AG04450 (cell line): ENCODE results near the gene CAMK2B. TPM values are rescaled to one million over a fixed set of nuclear protein-coding genes. Genes with fewer than 3 reads are reported as not detected.

Experiments used
- CTCF ChIA-PET: fragments of 300-600, 350-600 bp; formaldehyde crosslinking; extraction: SDS; loops from one replicate; lab custom pipeline; 2022; ENCODE audit warnings: antibody characterized with exemption, inconsistent platforms; lab: Charles Lee
- POLR2A ChIA-PET: fragments of 350-600 bp; formaldehyde crosslinking; extraction: SDS; loops from one replicate; lab custom pipeline; 2021; ENCODE audit warnings: antibody characterized with exemption, inconsistent platforms; lab: Yijun Ruan, JAX
- DNase-seq: peaks from one replicate; pipeline ENCODE4 v3.0.0-alpha.2; 2011; ENCODE audit warnings: low read depth, low spot score
- H3K27ac ChIP-seq: one replicate; pipeline ENCODE4 v1.5.1; 2012; ENCODE audit warnings: low read depth, low read length, control low read depth
- H3K27me3 ChIP-seq: one replicate; pipeline ENCODE4 v1.6.0; 2012; ENCODE audit warnings: low read length; ENCODE audit not compliant: control insufficient read depth, insufficient read depth
- H3K4me3 ChIP-seq: 2 replicates; pipeline ENCODE4 v1.5.1; 2011; ENCODE audit warnings: mild to moderate bottlenecking, low read depth, low read length, control low read depth
- H3K9me3 ChIP-seq: 2 replicates; pipeline ENCODE4 v1.5.1; 2012; ENCODE audit warnings: low read length; ENCODE audit not compliant: control insufficient read depth, insufficient read depth
- polyA plus RNA-seq: library from polyadenylated mRNA; depleted of rRNA; stranded (reverse); fragments of >200 nt; gene quantifications from 2 replicates; pipeline ENCODE4 v1.2.3, GENCODE V29; 2011
- TF ChIP-seq, protein P1 (sequence below): IDR thresholded peaks from 2 replicates; pipeline ENCODE4 v1.5.1; 2011; ENCODE audit warnings: low read depth, low read length, control low read depth, inconsistent platforms

CAMK2B gene
- polyA plus RNA-seq, 1 experiment: not detected

DNA sequence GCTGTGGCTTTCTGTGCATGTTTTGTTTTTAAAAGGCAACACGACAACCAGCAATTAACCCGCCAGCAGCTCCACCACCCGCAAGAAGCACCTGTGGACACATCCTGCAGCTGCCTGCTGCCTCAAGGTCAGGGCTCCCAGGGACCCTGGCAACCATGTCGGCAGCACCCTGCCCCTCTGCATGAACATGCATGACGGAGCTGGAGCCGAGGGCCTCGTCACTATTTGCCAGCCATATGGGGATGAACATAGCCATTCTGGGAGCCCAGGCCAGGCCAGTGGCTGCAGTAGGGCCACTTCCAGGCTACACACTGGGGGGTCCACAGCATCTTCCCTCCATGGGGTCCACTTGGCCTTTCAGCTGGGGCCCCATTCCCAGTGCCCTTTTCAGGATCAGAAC, 52.9 kb downstream of the CAMK2B start:
- H3K27ac ChIP-seq: no peak overlapping the region
- no peak for DNase-seq
- no peak overlapping the region for H3K4me3 ChIP-seq
- H3K27me3 ChIP-seq: peaks cover 58% of the 10 kb centered on the region
- POLR2A ChIA-PET: no interaction called here
- CTCF ChIA-PET: no interaction called here
- TF ChIP-seq, protein P1, sequence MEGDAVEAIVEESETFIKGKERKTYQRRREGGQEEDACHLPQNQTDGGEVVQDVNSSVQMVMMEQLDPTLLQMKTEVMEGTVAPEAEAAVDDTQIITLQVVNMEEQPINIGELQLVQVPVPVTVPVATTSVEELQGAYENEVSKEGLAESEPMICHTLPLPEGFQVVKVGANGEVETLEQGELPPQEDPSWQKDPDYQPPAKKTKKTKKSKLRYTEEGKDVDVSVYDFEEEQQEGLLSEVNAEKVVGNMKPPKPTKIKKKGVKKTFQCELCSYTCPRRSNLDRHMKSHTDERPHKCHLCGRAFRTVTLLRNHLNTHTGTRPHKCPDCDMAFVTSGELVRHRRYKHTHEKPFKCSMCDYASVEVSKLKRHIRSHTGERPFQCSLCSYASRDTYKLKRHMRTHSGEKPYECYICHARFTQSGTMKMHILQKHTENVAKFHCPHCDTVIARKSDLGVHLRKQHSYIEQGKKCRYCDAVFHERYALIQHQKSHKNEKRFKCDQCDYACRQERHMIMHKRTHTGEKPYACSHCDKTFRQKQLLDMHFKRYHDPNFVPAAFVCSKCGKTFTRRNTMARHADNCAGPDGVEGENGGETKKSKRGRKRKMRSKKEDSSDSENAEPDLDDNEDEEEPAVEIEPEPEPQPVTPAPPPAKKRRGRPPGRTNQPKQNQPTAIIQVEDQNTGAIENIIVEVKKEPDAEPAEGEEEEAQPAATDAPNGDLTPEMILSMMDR: no peak
- H3K9me3 ChIP-seq: no peaks in the 10 kb centered on the region

DNA sequence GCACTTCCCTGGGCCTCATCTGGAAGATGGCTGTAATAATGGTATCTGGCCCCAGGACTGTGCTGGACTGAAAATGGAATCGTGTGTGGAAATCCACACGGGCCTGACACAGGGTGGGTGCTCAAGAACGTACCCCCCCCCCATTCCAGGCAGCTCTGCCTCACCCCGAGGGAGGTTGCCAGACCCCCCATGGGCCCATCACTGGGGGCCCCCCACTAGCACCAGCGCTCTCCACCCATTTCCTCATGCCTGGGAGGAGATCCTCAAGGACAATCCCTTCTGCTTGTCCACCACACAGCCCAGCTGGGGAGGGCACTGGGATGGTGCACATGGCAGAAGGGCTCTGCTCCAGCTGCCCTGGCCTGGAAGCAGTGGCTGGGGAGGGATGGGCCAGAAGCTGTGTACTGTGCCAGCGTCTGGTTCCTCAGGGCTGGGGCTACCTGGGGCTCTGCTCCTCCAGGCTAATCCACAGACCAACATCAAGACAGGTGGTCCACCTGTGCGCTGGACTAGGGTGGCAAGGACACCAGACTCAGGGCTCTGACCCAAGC, 55.4 kb downstream of the CAMK2B start:
- H3K9me3 ChIP-seq: no peaks in the 10 kb centered on the region; the same call in 1 of the 2 replicates
- ChIA-PET CTCF (no interaction called here), POLR2A (no interaction called here)
- no peak overlapping the region for H3K4me3 ChIP-seq
- TF ChIP-seq, protein P1: no peak
- DNase-seq: no peak
- H3K27ac ChIP-seq: no peak overlapping the region
- H3K27me3 ChIP-seq: peaks cover 61% of the 10 kb centered on the region

DNA sequence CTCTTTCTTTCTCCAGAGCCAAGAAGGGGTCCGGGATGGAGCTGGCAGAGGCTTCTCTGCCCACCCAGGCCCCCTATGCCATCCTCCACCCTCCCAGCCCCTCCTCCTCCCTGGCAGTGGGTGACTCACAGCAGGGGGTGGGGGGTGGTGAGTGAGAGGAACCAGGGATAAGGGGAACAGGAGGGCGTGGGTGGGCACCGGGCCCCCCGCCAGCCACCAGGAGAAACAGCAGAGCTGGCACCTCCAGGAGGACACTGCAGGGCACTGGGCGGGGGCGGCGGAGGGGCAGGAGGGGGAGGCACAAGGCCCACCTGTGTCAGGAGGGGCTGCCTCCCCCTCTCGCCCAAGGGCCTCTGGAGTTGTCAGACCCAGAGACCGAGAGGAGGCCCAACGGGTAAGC, 56.0 kb downstream of the CAMK2B start:
- ChIA-PET CTCF (no interaction called here), POLR2A (no interaction called here)
- peaks cover 61% of the 10 kb centered on the region for H3K27me3 ChIP-seq

DNA sequence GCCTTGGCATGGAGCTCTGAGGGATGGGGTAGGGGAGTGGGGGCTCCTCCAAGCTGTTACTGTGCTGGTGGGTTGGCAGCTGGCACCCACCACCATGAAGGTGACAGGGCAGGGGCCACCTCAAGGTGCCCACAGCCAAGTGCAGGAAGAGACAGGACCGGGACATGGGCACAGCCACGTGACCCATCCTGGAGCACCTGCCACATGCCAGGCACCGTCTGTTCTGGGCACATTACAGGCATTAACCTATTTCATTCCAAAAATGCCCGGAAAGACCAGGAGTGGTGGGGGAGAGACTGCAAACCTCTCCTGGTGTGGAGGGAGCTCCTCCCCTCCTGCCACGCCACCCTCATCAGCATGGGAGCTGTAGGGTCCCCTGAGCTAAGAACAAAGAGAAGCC, 56.7 kb downstream of the CAMK2B start:
- Histone ChIP-seq H3K27me3 (peaks cover 60% of the 10 kb centered on the region), H3K4me3 (no peak overlapping the region), H3K9me3 (no peaks in the 10 kb centered on the region; the same call in 1 of the 2 replicates), H3K27ac (no peak overlapping the region)
- CTCF ChIA-PET: no interaction called here
- TF ChIP-seq, protein P1: no peak
- DNase-seq: no peak
- POLR2A ChIA-PET: interaction anchor here (0.7 kb wide), 1 partner anchor 9 kb away, joined by 3 read pairs; no protein-coding TSS in a partner anchor

More for the DNA sequence above, 56.0 kb downstream of the CAMK2B start:
- Histone ChIP-seq H3K4me3 (no peak overlapping the region), H3K27ac (no peak overlapping the region), H3K9me3 (no peaks in the 10 kb centered on the region; the same call in 1 of the 2 replicates)
- TF ChIP-seq, protein P1: no peak
- DNase-seq: no peak

DNA sequence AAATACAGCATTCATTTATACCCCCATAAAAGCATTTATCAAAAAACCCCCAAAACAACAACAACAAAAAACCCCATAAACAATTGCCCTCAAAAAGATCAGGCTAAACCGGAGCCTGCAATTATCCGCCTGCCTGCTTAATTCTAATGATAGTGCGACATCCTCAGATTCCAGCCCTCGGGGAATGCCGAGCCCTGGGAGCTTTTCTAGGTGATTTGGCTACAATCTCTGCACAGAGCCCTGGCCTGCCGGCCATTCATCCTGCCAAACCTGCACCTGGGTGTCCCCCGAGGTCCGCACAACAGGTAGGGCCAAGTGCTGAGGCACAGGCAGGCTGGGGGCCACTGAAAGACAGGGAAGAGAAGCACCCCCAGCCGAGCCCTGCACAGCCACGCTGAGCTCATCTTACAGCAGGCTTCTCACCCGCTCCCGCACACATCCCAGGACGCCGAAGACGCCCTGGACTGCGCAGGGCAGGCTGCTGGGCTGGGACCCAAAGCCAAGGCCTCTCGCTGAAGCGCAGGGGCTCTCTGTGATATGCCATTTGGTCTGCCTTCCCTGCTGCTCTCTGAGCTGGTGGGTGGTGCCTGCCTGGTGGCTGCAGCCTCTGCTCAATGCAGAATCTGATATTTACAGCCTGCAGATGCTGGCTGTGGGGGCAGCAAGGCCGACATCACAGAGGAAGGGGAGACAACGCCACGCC, 57.5 kb downstream of the CAMK2B start:
- TF ChIP-seq, protein P1: no peak
- ChIA-PET POLR2A (interaction anchor here (0.8 kb wide), 1 partner anchor 45 kb away, joined by 3 read pairs; no protein-coding TSS in a partner anchor), CTCF (no interaction called here)
- Histone ChIP-seq H3K27ac (no peak overlapping the region), H3K27me3 (peaks cover 60% of the 10 kb centered on the region), H3K4me3 (no peak overlapping the region), H3K9me3 (no peaks in the 10 kb centered on the region; the same call in 1 of the 2 replicates)
- no peak for DNase-seq
